HCT116 (cell line): Measurements from ENCODE around the gene CLIC4. TPM values are rescaled to one million over a fixed set of nuclear protein-coding genes. Genes with fewer than 3 reads are reported as not detected.

ENCODE experiments used
- ATAC-seq: fragments of 200-7000 bp; cut with Tn5 transposase; 2 replicates; pipeline ENCODE4 v1.9.1; 2020; ENCODE audit warnings: mild to moderate bottlenecking, moderate library complexity
- BruUV-seq: library from RNA; stranded (reverse); fragments of 400-500 nt; replicated peaks from 2 replicates; lab custom pipeline; 2021; lab: Mats Ljungman, UMichigan
- CTCF ChIA-PET: fragments of 300-600 bp; sonication (Branson Sonifier 250); formaldehyde crosslinking; loops from one replicate; lab custom pipeline; 2021; ENCODE audit warnings: antibody characterized with exemption; lab: Charles Lee
- POLR2A ChIA-PET: fragments of 300-600, 350-600 bp; sonication (Branson Sonifier 250); formaldehyde crosslinking; loops from one replicate; lab custom pipeline; 2021; ENCODE audit warnings: antibody characterized with exemption; lab: Charles Lee
- RAD21 ChIA-PET, 2 experiments: fragments of 300-600 bp; sonication (Branson Sonifier 250); formaldehyde crosslinking; loops; one replicate each; lab custom pipeline; 2023; ENCODE audit warnings: low total read pairs in 2 of 2; ENCODE audit not compliant: uncharacterized antibody in 2 of 2, unreplicated experiment in 2 of 2, low non-redundant PET in 1 of 2; lab: Charles Lee
- DNase-seq: peaks from one replicate; pipeline ENCODE4 v3.0.0-alpha.2; 2010; ENCODE audit warnings: low read depth, low spot score
- H2AFZ ChIP-seq: fragments of 200-600 bp; shearing (Covaris generic), sonication (generic); 2 replicates; pipeline ENCODE4 v1.6.1; 2017; ENCODE audit warnings: low read depth, mixed run types, mixed read lengths, antibody characterized with exemption, low read length; ENCODE audit not compliant: poor library complexity, severe bottlenecking
- H3K27ac ChIP-seq: 2 replicates; pipeline ENCODE4 v1.5.1; 2012; ENCODE audit warnings: low read depth, low read length
- H3K27me3 ChIP-seq: fragments of 200-600 bp; sonication (generic); 2 replicates; pipeline ENCODE4 v1.6.1; 2016; ENCODE audit warnings: mixed run types, low read length, mixed read lengths; ENCODE audit not compliant: insufficient read depth
- H3K36me3 ChIP-seq, 2 experiments: fragments of 200-500 bp in 1 of 2; fragments of 200-600 bp in 1 of 2; sonication (Bioruptor generic) in 1 of 2; sonication (generic) in 1 of 2; 2 replicates each; pipeline versions ENCODE4 v1.5.1 to v1.6.1; 2014 to 2016; ENCODE audit warnings: low read length in 2 of 2, inconsistent platforms in 1 of 2, mixed read lengths in 1 of 2, mixed run types in 1 of 2; ENCODE audit not compliant: insufficient read depth in 2 of 2, control insufficient read depth in 1 of 2
- H3K4me1 ChIP-seq, 2 experiments: fragments of 200-600 bp in 1 of 2; sonication (generic) in 1 of 2; 2 replicates each; pipeline versions ENCODE4 v1.5.1 to v1.6.1; 2012 to 2017; ENCODE audit warnings: low read length in 2 of 2, inconsistent platforms in 1 of 2, mild to moderate bottlenecking in 1 of 2, mixed read lengths in 1 of 2, mixed run types in 1 of 2, moderate library complexity in 1 of 2; ENCODE audit not compliant: insufficient read depth in 2 of 2, control insufficient read depth in 1 of 2
- H3K4me2 ChIP-seq: fragments of 200-600 bp; sonication (generic); 2 replicates; pipeline ENCODE4 v1.6.1; 2017; ENCODE audit warnings: mixed run types, low read length, mixed read lengths
- H3K4me3 ChIP-seq, 2 experiments: fragments of 200-600 bp in 1 of 2; sonication (generic) in 1 of 2; replicated peaks in 1 of 2; 2 replicates each; pipeline ENCODE4 v1.5.1; 2011 to 2016; ENCODE audit warnings: low read length in 2 of 2, control low read depth in 1 of 2, low read depth in 1 of 2, mild to moderate bottlenecking in 1 of 2, mixed read lengths in 1 of 2, mixed run types in 1 of 2
- H3K79me2 ChIP-seq: fragments of 200-600 bp; sonication (generic); 2 replicates; pipeline ENCODE4 v1.6.1; 2017; ENCODE audit warnings: mild to moderate bottlenecking, mixed run types, low read length, moderate library complexity, mixed read lengths; ENCODE audit not compliant: insufficient read depth
- H3K9ac ChIP-seq: fragments of 200-600 bp; sonication (generic); 2 replicates; pipeline ENCODE4 v1.6.1; 2016; ENCODE audit warnings: low read length, mixed read lengths
- H3K9me2 ChIP-seq: fragments of 200-600 bp; sonication (generic), shearing (Covaris generic); 2 replicates; pipeline ENCODE4 v1.6.1; 2017; ENCODE audit warnings: mixed run types, mild to moderate bottlenecking, moderate library complexity; ENCODE audit not compliant: insufficient read depth
- H3K9me3 ChIP-seq, 2 experiments: fragments of 200-500 bp in 1 of 2; fragments of 200-600 bp in 1 of 2; sonication (Bioruptor generic) in 1 of 2; sonication (generic) in 1 of 2; 2 replicates each; pipeline ENCODE4 v1.6.1; 2014 to 2017; ENCODE audit warnings: low read length in 2 of 2, mixed read lengths in 2 of 2, inconsistent platforms in 1 of 2, low read depth in 1 of 2, mild to moderate bottlenecking in 1 of 2, mixed run types in 1 of 2, moderate library complexity in 1 of 2; ENCODE audit not compliant: control insufficient read depth in 1 of 2, insufficient read depth in 1 of 2
- H4K20me1 ChIP-seq: fragments of 200-600 bp; sonication (generic), shearing (Covaris generic); 2 replicates; pipeline ENCODE4 v1.6.1; 2017; ENCODE audit warnings: mixed run types, mild to moderate bottlenecking, moderate library complexity; ENCODE audit not compliant: insufficient read depth
- ATF3 ChIP-seq: IDR thresholded peaks from 2 replicates; pipeline ENCODE4 v1.6.1; 2012
- CBX3 ChIP-seq: IDR thresholded peaks from 2 replicates; pipeline ENCODE4 v1.6.1; 2012; ENCODE audit warnings: low read depth
- CEBPB ChIP-seq: IDR thresholded peaks from 2 replicates; pipeline ENCODE4 v1.6.1; 2012; ENCODE audit warnings: low read depth
- CTCF ChIP-seq, 3 experiments: fragments of 200-600 bp in 1 of 3; sonication (generic) in 1 of 3; IDR thresholded peaks in 2 of 3; conservative IDR thresholded peaks in 1 of 3; 2 replicates each; pipeline ENCODE4 v1.5.1; 2012 to 2017; ENCODE audit warnings: low read depth in 2 of 3, low read length in 2 of 3, antibody characterized with exemption in 1 of 3, borderline replicate concordance in 1 of 3, control low read depth in 1 of 3, mild to moderate bottlenecking in 1 of 3, mixed read lengths in 1 of 3, mixed run types in 1 of 3, moderate library complexity in 1 of 3; ENCODE audit not compliant: insufficient read depth in 1 of 3
- EGR1 ChIP-seq: IDR thresholded peaks from 2 replicates; pipeline ENCODE4 v1.6.1; 2012; ENCODE audit warnings: low read depth
- ELF1 ChIP-seq: IDR thresholded peaks from 2 replicates; pipeline ENCODE4 v1.6.1; 2012; ENCODE audit warnings: low read depth, borderline replicate concordance
- EZH2phosphoT487 ChIP-seq: fragments of 200-600 bp; IDR thresholded peaks from 2 replicates; pipeline ENCODE4 v1.6.1; 2018; ENCODE audit warnings: antibody characterized with exemption, borderline replicate concordance
- FOSL1 ChIP-seq: IDR thresholded peaks from 2 replicates; pipeline ENCODE4 v1.6.1; 2012; ENCODE audit warnings: low read depth
- JUND ChIP-seq: IDR thresholded peaks from 2 replicates; pipeline ENCODE4 v1.6.1; 2012
- POLR2AphosphoS5 ChIP-seq: IDR thresholded peaks from 2 replicates; pipeline ENCODE4 v1.6.1; 2011; ENCODE audit warnings: mild to moderate bottlenecking, low read depth, low read length, moderate library complexity
- RAD21 ChIP-seq: IDR thresholded peaks from 2 replicates; pipeline ENCODE4 v1.6.1; 2012; ENCODE audit warnings: low read depth, mild to moderate bottlenecking
- SIN3A ChIP-seq: IDR thresholded peaks from 2 replicates; pipeline ENCODE4 v1.6.1; 2012; ENCODE audit warnings: low read depth
- SP1 ChIP-seq: IDR thresholded peaks from 2 replicates; pipeline ENCODE4 v1.6.1; 2012; ENCODE audit warnings: low read depth
- SRF ChIP-seq: IDR thresholded peaks from 2 replicates; pipeline ENCODE4 v1.6.1; 2012; ENCODE audit warnings: low read depth
- ZFX ChIP-seq: fragments of 450-650 bp; IDR thresholded peaks from 2 replicates; pipeline ENCODE4 v1.6.1; 2017
- intact Hi-C: fragments of 100-400 bp; cut with micrococcal nuclease; formaldehyde crosslinking; loops from 2 replicates; pipeline ENCODE4 v1.10.0; 2022
- total RNA-seq: library from RNA; stranded (reverse); gene quantifications from one replicate; pipeline ENCODE4 v1.2.1, GENCODE V29; 2021; ENCODE audit not compliant: unreplicated experiment

The CLIC4 gene
- total RNA-seq, 1 experiment from 2014 or later: 77.2 TPM

GRCh38 chr1:24858277-24858676 is 113.0 kb downstream of the CLIC4 start:
- Histone ChIP-seq H2AFZ (no peak overlapping the region), H3K4me2 (no peak overlapping the region), H3K9me3 (no peaks in the 10 kb centered on the region), H3K79me2 (no peaks in the 10 kb centered on the region), H3K9me2 (no peaks in the 10 kb centered on the region), H3K4me1 (no peaks in the 10 kb centered on the region), H4K20me1 (no peaks in the 10 kb centered on the region), H3K27me3 (no peaks in the 10 kb centered on the region; the same call in 1 of the 2 replicates), H3K36me3 (no peaks in the 10 kb centered on the region), H3K9ac (no peak overlapping the region), H3K27ac (no peak overlapping the region), H3K4me3 (no peak overlapping the region)
- POLR2A ChIA-PET: no interaction called here
- no peak for DNase-seq
- no peak for TF ChIP-seq JUND
- no peak for TF ChIP-seq ATF3
- TF ChIP-seq EGR1: no peak
- no peak for TF ChIP-seq SIN3A
- no peak for TF ChIP-seq RAD21
- TF ChIP-seq SRF: no peak
- no peak for TF ChIP-seq FOSL1
- no peak for TF ChIP-seq SP1
- no peak for TF ChIP-seq CEBPB
- no peak for TF ChIP-seq EZH2phosphoT487
- no peak for TF ChIP-seq POLR2AphosphoS5
- TF ChIP-seq CTCF (IDR thresholded peaks at IDR 0.05 in 2 of 3, conservative IDR thresholded peaks at IDR 0.05 in 1 of 3; ENCODE audit: borderline replicate concordance in 1 of 3, insufficient read depth in 1 of 3, low read depth in 2 of 3, low read length in 2 of 3): no peak
- TF ChIP-seq ELF1: no peak
- no peak for TF ChIP-seq ZFX
- TF ChIP-seq CBX3: no peak
- CTCF ChIA-PET: no interaction called here
- intact Hi-C loops: no loop called here
- RAD21 ChIA-PET: no interaction called here
- ATAC-seq: no peak
- BruUV-seq: no TSS peak
